IPS-NIHi7 (cell line): ENCODE data around the gene RRP7A.
"Not testable (repeated sequence)": the region's sequence is repeated elsewhere in the genome, so short reads cannot be mapped to it uniquely, and the experiment has no call there.

ENCODE experiments used
- DNase-seq: peaks from one replicate; pipeline ENCODE4 v3.0.0; 2012; ENCODE audit warnings: mixed read lengths; ENCODE audit errors: extremely low spot score

Gene RRP7A

DNA sequence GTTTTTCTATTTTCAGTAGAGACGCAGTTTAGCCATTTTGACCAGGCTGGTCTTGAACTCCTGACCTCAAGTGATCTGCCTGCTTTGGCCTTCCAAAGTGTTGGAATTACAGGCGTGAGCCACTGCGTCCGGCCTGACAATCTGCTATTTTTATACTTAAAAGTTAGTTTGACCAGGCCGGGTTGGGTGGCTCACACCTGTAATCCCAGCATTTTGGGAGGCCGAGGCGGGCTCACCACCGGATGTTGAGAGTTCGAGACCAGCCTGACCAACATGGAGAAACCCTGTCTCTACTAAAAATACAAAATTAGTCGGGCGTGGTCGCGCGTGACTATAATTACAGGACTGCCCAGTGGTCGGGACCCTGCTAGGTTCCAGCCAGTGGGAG is 19.8 kb downstream of the RRP7A start:
- not testable (repeated sequence) for DNase-seq

GRCh38 chr22:42495533-42496141 is 24.0 kb downstream of the RRP7A start:
- not testable (repeated sequence) for DNase-seq

DNA sequence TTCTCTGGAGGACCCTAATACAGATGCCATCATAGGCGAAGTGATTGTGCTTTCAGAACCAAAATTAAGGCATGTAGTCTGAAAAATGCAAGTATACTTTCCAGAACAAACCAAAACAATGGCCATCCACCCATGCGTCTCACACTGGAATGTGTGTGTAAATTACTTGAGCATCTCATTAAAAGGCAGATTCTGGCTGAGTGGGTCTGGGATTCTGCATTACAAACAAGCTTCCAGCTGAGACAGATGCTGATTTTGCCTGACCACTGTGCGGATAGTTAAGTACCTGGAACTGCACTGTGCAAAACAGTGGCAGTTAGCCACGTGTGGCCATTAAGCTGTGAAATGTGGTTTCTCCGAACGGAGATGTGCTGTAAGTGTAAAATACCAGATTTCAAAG is 26.2 kb downstream of the RRP7A start:
- DNase-seq, result no peak

DNA sequence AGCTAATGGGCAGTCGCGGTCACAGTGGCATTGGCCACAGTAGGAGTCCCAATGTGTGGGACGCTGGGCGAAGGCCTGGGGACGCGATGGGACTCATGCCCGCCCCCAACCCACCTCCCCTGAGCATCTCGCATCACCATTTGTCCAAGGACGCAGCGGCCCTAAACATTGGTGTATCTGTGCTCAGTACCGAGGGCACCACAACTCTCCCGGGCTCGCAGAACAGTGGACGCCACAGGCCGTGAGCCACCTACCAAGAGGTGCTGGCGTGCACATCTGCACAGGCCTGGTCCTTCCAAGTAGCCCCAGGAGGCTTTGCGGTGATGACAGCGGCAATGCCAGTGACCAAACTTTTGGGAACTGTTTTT is 27.3 kb downstream of the RRP7A start:
- no peak for DNase-seq

- no peak for DNase-seq
These were observed 29.3 kb downstream of the RRP7A start for GRCh38 chr22:42490243-42490832.

DNA sequence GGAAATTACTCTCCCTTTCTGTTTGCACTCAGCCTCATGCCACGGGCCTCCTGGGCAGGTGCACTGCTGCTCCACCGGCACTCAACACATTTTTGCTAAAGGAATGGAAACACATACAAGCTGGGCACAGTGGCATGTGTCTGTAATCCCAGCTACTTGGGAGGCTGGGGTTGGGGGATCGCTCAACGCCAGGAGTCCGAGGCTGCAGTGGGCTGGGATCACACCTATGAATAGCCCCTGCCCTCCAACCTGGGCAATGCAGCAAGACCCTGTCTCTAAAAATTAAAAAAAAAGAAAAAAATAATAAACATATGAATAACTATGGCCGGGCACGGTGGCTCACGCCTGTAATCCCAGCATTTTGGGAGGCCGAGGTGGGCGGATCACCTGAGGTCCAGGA is 30.6 kb downstream of the RRP7A start:
- no peak for DNase-seq

DNA sequence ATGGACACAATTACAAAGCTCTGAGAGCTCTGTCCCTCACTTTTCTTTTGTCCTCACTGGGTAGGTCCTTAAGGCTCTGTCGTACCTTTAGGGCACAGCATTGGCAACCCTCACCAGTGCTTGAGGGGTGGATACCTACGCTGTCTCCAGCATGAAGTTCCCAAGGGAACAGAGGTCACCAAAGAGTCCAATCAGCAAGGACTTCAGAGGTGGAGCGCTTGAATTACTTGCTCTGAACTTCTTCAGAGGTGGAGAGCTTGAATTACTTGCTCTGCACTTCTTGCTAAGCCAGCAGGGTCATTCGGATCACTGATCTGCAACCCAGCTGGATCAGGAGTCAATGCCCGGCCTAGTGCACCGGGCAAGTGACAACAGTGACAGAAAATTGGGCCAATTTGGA is 35.1 kb downstream of the RRP7A start:
- no peak for DNase-seq

DNA sequence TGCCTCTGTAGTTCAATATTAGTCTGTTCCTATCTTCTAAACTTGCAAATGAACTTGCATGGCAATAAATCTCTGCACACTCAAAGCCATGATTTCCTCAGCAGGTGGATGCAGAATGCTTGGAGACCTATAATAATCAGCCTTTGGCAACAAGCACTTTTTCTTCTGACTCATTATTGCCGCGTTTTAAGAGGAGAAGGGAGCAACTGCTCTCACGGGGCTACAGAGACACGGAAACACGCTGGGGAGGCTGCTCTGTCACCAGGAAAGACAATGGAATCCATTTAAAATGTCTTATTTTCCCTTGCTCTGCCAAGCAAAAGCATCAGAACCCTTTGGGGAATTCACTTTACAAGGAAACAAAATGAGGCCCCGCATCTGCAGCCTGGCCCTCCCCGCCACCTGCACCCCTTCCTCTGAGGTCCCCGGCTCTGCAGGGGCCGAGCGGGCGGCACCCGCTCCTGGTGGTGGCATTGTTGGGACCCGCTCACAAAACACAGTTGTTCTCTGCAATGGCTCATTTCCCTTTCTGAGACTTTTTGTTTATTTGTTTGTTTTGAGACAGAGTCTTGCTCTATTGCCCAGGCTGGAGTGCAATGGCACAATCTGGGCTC is 35.9 kb downstream of the RRP7A start:
- DNase-seq, result not testable (repeated sequence)

DNA sequence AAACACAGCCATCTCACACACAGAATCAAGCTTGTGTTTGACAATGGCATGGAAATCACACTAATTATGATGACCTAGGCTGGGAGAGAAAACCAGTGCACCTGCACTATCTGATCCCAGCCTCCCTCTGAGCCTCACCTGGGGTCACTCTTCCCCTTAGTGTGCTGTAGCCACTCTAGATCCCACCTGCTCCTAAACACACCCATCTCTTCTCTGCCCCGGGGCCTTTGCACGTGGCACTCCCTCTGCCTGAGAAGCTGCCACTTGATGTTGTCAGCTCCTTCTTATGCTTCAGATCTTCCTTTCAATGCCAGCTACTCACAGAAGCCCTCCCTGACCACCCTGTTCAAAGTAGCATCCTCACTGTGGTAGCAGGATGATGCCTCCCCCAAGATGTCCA is 44.5 kb downstream of the RRP7A start:
- no peak for DNase-seq

GRCh38 chr22:42473484-42474193 is 46.0 kb downstream of the RRP7A start:
- peak; percentile 49 for DNase-seq

DNA sequence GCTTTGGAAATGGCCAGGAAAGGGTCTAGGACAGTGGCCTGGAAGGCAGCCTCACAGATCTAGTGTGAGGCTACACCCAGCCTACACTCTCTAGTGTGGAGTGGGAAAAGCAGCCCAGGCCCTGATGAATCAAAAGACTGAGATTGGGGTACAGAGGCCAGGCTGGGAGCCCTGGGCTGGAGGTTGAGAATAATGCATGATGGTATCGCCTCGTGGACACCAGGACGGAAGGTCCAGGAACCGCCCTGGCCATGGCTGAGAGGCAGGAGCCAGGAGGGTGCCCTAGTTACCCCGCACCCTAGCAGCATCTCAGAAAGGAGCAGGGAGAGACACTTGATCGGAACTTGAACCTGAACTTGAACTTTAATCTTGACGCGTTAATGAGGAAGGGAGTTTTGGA is 46.9 kb downstream of the RRP7A start:
- no peak for DNase-seq

- DNase-seq, result no peak
These were observed 48.2 kb downstream of the RRP7A start for GRCh38 chr22:42471441-42471840.

DNA sequence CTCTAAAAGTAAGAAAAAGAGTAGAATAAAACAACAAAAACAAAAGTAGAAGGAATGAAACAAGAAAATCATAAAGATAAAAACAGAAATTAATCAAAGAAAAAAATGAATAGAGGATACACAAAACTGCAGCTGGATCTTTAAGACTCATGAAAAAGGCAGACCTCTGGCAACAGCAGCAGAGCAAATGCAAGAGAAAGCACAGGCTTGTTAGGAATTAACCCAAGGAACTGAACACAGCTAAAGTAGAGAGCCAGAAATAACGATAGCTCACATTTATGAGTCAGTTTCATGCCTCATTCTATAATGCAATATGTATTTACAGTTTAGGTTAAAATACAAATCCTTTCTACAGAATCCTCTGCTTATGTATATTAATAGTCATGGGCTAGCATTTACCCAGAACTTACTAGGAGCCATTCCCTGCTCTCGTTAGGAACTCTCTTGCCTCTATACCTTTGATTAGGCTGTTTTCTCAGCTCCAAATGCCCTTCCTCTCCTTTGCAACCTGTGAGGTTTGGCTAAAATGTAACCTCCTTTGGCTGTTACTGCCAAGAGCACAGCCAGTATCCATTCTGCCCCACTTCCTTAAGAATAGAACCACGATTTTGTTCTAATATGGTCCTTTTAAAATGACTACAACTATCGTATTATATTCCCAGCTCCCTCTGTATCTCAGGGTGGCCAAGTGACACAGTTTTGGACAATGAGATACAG is 49.1 kb downstream of the RRP7A start:
- no peak for DNase-seq

DNA sequence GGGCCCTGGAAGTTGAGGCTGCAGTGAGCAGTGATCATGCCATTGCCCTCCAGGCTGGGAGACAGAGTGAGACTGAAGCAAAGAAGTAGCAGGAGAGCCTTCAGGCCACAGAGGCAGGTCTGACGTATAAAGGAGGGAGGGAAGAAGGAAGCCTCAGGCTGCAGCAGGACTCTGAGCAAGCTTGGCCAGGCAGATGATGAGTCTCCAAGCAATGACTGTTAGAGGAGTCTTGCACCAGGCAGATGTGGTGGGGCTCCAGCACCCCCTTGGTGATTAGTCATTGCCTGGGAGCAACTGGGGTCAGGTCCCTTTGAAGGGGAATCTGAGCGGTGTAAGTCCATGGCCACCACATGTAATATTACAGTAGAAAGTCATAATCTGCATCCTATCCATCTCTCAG is 50.8 kb downstream of the RRP7A start:
- no peak for DNase-seq

GRCh38 chr22:42462016-42462415 is 57.6 kb downstream of the RRP7A start:
- DNase-seq, result peak; percentile 37

- DNase-seq, result peak; percentile 58
These were observed 58.1 kb downstream of the RRP7A start for GRCh38 chr22:42461511-42461910.
